Progenitor cell of endocrine pancreas (in vitro differentiated cells): ENCODE measurements around the gene TMEM220. TPM values are rescaled to one million over a fixed set of nuclear protein-coding genes. Genes with fewer than 3 reads are reported as not detected.
"Not testable (repeated sequence)": the region's sequence is repeated elsewhere in the genome, so short reads cannot be mapped to it uniquely, and the experiment has no call there.

Experiments used
- DNase-seq: peaks from one replicate; pipeline ENCODE4 v3.0.0; 2021; ENCODE audit warnings: low spot score; ENCODE audit not compliant: unreplicated experiment
- H3K27ac Mint-ChIP-seq: 2 replicates; pipeline ENCODE4 v1.8.0; 2021; ENCODE audit warnings: mild to moderate bottlenecking, moderate library complexity, mixed read lengths
- H3K27me3 Mint-ChIP-seq: 2 replicates; pipeline ENCODE4 v1.8.0; 2021; ENCODE audit warnings: mixed read lengths
- H3K36me3 Mint-ChIP-seq: 2 replicates; pipeline ENCODE4 v1.8.0; 2022; ENCODE audit warnings: mixed read lengths; ENCODE audit not compliant: insufficient read depth
- H3K4me1 Mint-ChIP-seq: 2 replicates; pipeline ENCODE4 v1.8.0; 2021; ENCODE audit warnings: low read depth, mixed read lengths
- H3K4me3 Mint-ChIP-seq: 2 replicates; pipeline ENCODE4 v1.8.0; 2021; ENCODE audit warnings: low read depth, mild to moderate bottlenecking, moderate library complexity, mixed read lengths
- H3K9me3 Mint-ChIP-seq: 2 replicates; pipeline ENCODE4 v1.8.0; 2021; ENCODE audit warnings: low read depth, mixed read lengths
- total RNA-seq: library from RNA; stranded (reverse); gene quantifications from 2 replicates; pipeline ENCODE4 v1.2.1, GENCODE V29; 2021
- TF ChIP-seq, protein P1 (sequence below): fragments of 200-600 bp; sonication (generic); IDR thresholded peaks from one replicate; pipeline ENCODE4 v1.5.0; 2021; ENCODE audit warnings: antibody characterized with exemption, mild to moderate bottlenecking; ENCODE audit not compliant: unreplicated experiment

TMEM220 gene
- total RNA-seq, 1 donor from 2014 or later = 3.3 TPM

DNA sequence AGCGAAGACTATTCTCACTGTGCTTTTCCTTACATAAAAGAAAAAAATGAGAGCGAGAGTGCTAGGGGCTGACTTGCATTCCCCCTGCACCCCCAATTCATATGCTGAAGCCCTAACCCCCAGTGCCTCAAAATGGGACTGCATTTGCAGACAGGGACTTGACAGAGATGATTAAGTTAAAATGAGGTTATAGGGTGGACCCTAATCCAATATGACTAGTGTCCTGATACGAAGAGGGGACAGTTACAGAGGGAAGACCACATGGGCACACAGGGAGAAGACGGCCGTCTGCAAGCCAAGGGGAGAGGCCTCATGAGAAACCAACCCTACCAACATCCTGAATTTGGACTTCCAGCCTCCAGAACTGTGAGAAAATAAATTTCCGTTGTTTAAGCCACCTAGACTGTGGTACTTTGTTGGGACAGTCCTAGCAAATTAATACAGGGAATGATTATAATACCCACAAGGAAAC lies 1.6 kb upstream of the TMEM220 start:
- Mint-ChIP-seq H3K4me1 (peaks cover 5% of the 10 kb centered on the region), H3K9me3 (no peaks in the 10 kb centered on the region), H3K36me3 (no peaks in the 10 kb centered on the region), H3K27ac (no peak overlapping the region), H3K27me3 (peaks cover 42% of the 10 kb centered on the region), H3K4me3 (no peak overlapping the region)
- no peak for DNase-seq
- TF ChIP-seq, protein P1, sequence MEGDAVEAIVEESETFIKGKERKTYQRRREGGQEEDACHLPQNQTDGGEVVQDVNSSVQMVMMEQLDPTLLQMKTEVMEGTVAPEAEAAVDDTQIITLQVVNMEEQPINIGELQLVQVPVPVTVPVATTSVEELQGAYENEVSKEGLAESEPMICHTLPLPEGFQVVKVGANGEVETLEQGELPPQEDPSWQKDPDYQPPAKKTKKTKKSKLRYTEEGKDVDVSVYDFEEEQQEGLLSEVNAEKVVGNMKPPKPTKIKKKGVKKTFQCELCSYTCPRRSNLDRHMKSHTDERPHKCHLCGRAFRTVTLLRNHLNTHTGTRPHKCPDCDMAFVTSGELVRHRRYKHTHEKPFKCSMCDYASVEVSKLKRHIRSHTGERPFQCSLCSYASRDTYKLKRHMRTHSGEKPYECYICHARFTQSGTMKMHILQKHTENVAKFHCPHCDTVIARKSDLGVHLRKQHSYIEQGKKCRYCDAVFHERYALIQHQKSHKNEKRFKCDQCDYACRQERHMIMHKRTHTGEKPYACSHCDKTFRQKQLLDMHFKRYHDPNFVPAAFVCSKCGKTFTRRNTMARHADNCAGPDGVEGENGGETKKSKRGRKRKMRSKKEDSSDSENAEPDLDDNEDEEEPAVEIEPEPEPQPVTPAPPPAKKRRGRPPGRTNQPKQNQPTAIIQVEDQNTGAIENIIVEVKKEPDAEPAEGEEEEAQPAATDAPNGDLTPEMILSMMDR = no peak

DNA sequence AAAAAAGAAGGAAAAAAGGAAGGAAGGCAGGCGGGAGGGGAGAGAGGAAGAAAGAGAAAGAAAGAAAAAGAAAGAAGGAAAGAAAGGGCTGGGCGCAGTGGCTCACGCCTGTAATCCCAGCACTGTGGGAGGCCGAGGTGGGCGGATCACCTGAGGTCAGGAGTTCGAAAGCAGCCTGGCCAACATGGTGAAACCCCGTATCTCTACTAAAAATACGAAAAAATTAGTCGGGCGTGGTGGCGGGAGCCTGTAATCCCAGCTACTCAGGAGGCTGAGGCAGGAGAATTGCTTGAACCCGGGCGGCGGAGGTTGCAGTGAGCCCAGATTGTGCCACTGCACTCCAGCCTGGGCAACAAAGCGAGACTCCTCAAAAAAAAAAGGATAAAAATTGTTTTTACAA lies 424 bp upstream of the TMEM220 start:
- peak overlapping the region; percentile 84 for H3K4me3 Mint-ChIP-seq
- peaks cover 41% of the 10 kb centered on the region for H3K27me3 Mint-ChIP-seq
- not testable (repeated sequence) for H3K36me3 Mint-ChIP-seq, H3K4me1 Mint-ChIP-seq, H3K9me3 Mint-ChIP-seq, DNase-seq
- H3K27ac Mint-ChIP-seq = peak overlapping the region; percentile 84

DNA sequence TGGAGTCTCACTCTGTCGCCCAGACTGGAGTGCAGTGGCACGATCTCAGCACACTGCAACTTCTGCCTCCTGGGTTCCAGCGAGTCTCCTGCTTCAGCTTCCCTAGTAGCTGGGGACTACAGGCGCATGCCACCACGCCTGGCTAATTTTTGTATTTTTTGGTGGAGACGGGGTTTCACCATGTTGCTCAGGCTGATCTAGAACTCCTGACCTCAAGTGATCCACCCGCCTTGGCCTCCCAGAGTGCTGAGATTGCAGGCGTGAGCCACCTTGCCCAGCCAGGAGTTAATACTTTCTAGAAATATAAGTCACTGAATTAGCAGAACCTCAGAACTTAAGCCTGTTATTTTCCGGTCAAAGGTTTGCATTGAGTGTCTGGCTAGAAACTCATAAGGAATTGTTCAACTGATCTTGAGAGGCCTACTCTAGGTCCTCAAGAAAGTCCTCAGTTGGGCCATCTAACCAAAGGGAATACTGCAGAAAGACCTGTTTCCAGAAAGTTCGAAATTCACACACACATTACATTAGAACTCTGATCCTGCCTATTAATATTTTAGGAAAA lies 1.4 kb downstream of the TMEM220 start:
- Mint-ChIP-seq H3K4me3 (no peak overlapping the region), H3K27ac (no peak overlapping the region), H3K4me1 (peaks cover 13% of the 10 kb centered on the region), H3K9me3 (no peaks in the 10 kb centered on the region), H3K27me3 (peaks cover 30% of the 10 kb centered on the region), H3K36me3 (no peaks in the 10 kb centered on the region)
- TF ChIP-seq, protein P1 = no peak
- DNase-seq = no peak

DNA sequence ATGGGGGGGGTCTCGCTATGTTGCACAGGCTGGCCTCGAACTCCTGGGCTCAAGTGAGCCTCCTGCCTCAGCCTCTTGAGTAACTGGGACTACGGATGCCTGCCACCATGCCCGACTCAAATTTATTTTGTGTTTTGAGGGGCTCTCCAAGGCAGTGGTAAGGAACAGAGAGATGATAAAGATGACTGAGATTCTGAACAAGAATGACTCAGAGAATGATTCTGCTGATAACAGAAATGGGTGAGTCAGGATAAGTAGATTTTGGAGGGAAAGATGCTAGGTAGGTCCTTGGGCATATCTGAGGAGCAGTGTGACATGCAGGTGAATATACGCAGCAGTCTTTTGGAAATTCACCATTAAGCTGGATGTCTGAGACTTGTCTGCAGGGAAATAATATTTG lies 2.6 kb downstream of the TMEM220 start:
- no peak overlapping the region for H3K4me3 Mint-ChIP-seq
- TF ChIP-seq, protein P1 = no peak
- H3K27ac Mint-ChIP-seq = no peak overlapping the region
- H3K9me3 Mint-ChIP-seq = no peaks in the 10 kb centered on the region
- H3K4me1 Mint-ChIP-seq = peaks cover 13% of the 10 kb centered on the region
- no peak for DNase-seq
- peaks cover 20% of the 10 kb centered on the region for H3K27me3 Mint-ChIP-seq
- H3K36me3 Mint-ChIP-seq = no peaks in the 10 kb centered on the region

DNA sequence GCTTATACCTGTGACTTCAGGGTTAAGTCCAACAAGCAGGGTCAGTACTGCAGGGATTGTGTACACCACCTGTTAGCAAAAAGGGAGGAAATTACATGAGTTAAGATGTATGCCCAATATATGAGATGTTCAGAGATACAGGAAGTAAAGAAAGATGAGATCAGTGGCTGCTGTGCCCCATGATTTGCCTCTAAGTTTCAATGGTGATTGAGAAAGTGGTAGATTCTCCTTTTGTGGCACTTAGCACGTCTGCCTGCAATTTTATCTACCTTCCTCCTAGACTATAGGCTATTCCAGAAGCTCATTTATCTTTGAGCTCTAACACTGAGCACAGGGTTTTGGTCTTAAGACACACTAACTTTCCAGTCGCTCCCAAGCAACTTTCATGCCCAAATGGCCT lies 3.6 kb downstream of the TMEM220 start:
- no peaks in the 10 kb centered on the region for H3K36me3 Mint-ChIP-seq
- TF ChIP-seq, protein P1 = no peak
- H3K4me3 Mint-ChIP-seq = no peak overlapping the region
- H3K27ac Mint-ChIP-seq = no peak overlapping the region
- peaks cover 13% of the 10 kb centered on the region for H3K4me1 Mint-ChIP-seq
- peaks cover 14% of the 10 kb centered on the region for H3K27me3 Mint-ChIP-seq
- DNase-seq = no peak
- no peaks in the 10 kb centered on the region for H3K9me3 Mint-ChIP-seq

DNA sequence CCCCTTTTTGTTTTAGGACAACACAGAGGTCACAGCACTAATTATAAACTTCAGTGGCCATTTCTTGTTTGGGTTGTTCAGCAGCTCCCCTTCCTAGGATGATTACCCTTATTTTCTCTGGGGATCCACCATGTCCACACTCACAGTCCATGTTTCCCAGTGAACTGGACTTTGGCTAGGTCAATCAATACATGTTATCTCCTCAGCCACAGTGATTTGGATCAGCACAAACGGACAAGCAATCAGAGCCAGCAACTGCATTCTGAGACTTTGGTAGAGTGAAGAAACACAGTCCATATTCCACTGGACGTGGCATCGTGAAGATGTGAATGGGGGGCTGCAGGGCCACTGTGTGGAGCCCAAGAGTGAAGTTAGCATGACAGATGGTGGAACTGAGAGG lies 4.6 kb downstream of the TMEM220 start:
- no peak for DNase-seq
- Mint-ChIP-seq H3K9me3 (no peaks in the 10 kb centered on the region), H3K4me3 (no peak overlapping the region), H3K27me3 (peaks cover 6% of the 10 kb centered on the region), H3K27ac (no peak overlapping the region), H3K36me3 (no peaks in the 10 kb centered on the region), H3K4me1 (peaks cover 11% of the 10 kb centered on the region)
- TF ChIP-seq, protein P1 = no peak
